Activated naive CD4-positive, alpha-beta T cell treated with anti-CD3 and anti-CD28 coated beads, Interleukin-2, amount 50 U/mL, for 72 hours (primary cell): ENCODE data around the gene TTC23. TPM values are rescaled to one million over a fixed set of nuclear protein-coding genes. Genes with fewer than 3 reads are reported as not detected.
A peak's percentile ranks its signal among the peaks of the same experiment; 100 is the strongest.

ENCODE experiments used
- ATAC-seq, 2 donors: fragments of 150-1000 bp; cut with Tn5 transposase; 2 replicates each; pipeline ENCODE4 v1.10.0; 2021; ENCODE audit warnings: mild to moderate bottlenecking in 2 of 2, moderate library complexity in 2 of 2
- DNase-seq, 2 donors: peaks; one replicate each; pipeline ENCODE4 v3.0.0; 2021 to 2022; ENCODE audit warnings: low spot score in 2 of 2
- H3K27ac Mint-ChIP-seq, 2 donors: one replicate each; pipeline ENCODE4 v1.8.0; 2022; ENCODE audit warnings: mild to moderate bottlenecking in 2 of 2, mixed read lengths in 2 of 2
- H3K36me3 Mint-ChIP-seq, 2 donors: one replicate each; pipeline ENCODE4 v1.8.0; 2022; ENCODE audit warnings: mixed read lengths in 2 of 2
- H3K9me3 Mint-ChIP-seq, 2 donors: one replicate each; pipeline ENCODE4 v1.8.0; 2022; ENCODE audit warnings: mixed read lengths in 2 of 2
- total RNA-seq, 2 donors: library from RNA; stranded (reverse); gene quantifications; one replicate each; pipeline ENCODE4 v1.2.3, GENCODE V29; 2022

TTC23 gene
- total RNA-seq, 2 donors from 2014 or later = 3.1 to 3.6 TPM

GRCh38 chr15:99125061-99125891, 124.1 kb downstream of the TTC23 start:
- H3K9me3 Mint-ChIP-seq = no peaks in the 10 kb centered on the region
- no peak for ATAC-seq
- no peaks in the 10 kb centered on the region for H3K36me3 Mint-ChIP-seq
- H3K27ac Mint-ChIP-seq = no peak overlapping the region
- DNase-seq = no peak

- ATAC-seq = no peak
- no peaks in the 10 kb centered on the region for H3K36me3 Mint-ChIP-seq
- no peaks in the 10 kb centered on the region for H3K9me3 Mint-ChIP-seq
- no peak overlapping the region for H3K27ac Mint-ChIP-seq
- DNase-seq = no peak
Measured at GRCh38 chr15:99124641-99125040, 124.7 kb downstream of the TTC23 start.

GRCh38 chr15:99123713-99124451, 125.5 kb downstream of the TTC23 start:
- ATAC-seq = no peak
- no peak overlapping the region for H3K27ac Mint-ChIP-seq
- H3K36me3 Mint-ChIP-seq = no peaks in the 10 kb centered on the region
- no peaks in the 10 kb centered on the region for H3K9me3 Mint-ChIP-seq
- DNase-seq = no peak

- Mint-ChIP-seq H3K36me3 (no peaks in the 10 kb centered on the region), H3K27ac (no peak overlapping the region), H3K9me3 (no peaks in the 10 kb centered on the region)
- DNase-seq = no peak
- no peak for ATAC-seq
Measured at GRCh38 chr15:99122831-99123712, 126.3 kb downstream of the TTC23 start.

GRCh38 chr15:99121691-99122410, 127.5 kb downstream of the TTC23 start:
- H3K27ac Mint-ChIP-seq = no peak overlapping the region
- ATAC-seq (no peak), DNase-seq (no peak)
- H3K9me3 Mint-ChIP-seq = no peaks in the 10 kb centered on the region
- H3K36me3 Mint-ChIP-seq = no peaks in the 10 kb centered on the region

- ATAC-seq (no peak), DNase-seq (peak in 1 of 2 donors; percentile 31)
- no peaks in the 10 kb centered on the region for H3K9me3 Mint-ChIP-seq
- no peak overlapping the region for H3K27ac Mint-ChIP-seq
- no peaks in the 10 kb centered on the region for H3K36me3 Mint-ChIP-seq
Measured at GRCh38 chr15:99121207-99121606, 128.2 kb downstream of the TTC23 start.

GRCh38 chr15:99120050-99120777, 129.2 kb downstream of the TTC23 start:
- peak overlapping the region in 1 of 2 donors; percentile 12 for H3K27ac Mint-ChIP-seq
- H3K36me3 Mint-ChIP-seq = no peaks in the 10 kb centered on the region
- H3K9me3 Mint-ChIP-seq = no peaks in the 10 kb centered on the region
- DNase-seq (peak in 1 of 2 donors; percentile 38), ATAC-seq (no peak)

- DNase-seq = no peak
- no peaks in the 10 kb centered on the region for H3K36me3 Mint-ChIP-seq
- H3K9me3 Mint-ChIP-seq = no peaks in the 10 kb centered on the region
- H3K27ac Mint-ChIP-seq = no peak overlapping the region
- no peak for ATAC-seq
Measured at GRCh38 chr15:99118801-99119546, 130.4 kb downstream of the TTC23 start.

- ATAC-seq = no peak
- H3K27ac Mint-ChIP-seq = no peak overlapping the region
- DNase-seq = no peak
Measured at GRCh38 chr15:99118258-99118632, 131.1 kb downstream of the TTC23 start.

GRCh38 chr15:99117563-99118257, 131.7 kb downstream of the TTC23 start:
- peak overlapping the region in 1 of 2 donors; percentile 73 for H3K27ac Mint-ChIP-seq
- ATAC-seq (no peak), DNase-seq (peak in 1 of 2 donors; percentile 25)
- H3K36me3 Mint-ChIP-seq = no peaks in the 10 kb centered on the region
- H3K9me3 Mint-ChIP-seq = no peaks in the 10 kb centered on the region

More at GRCh38 chr15:99118258-99118632, 131.1 kb downstream of the TTC23 start:
- Mint-ChIP-seq H3K9me3 (no peaks in the 10 kb centered on the region), H3K36me3 (no peaks in the 10 kb centered on the region)

- DNase-seq (peak in 1 of 2 donors; percentile 34), ATAC-seq (no peak)
- Mint-ChIP-seq H3K27ac (no peak overlapping the region), H3K9me3 (no peaks in the 10 kb centered on the region), H3K36me3 (no peaks in the 10 kb centered on the region)
Measured at GRCh38 chr15:99117111-99117510, 132.3 kb downstream of the TTC23 start.

- DNase-seq (no peak), ATAC-seq (no peak)
- no peak overlapping the region for H3K27ac Mint-ChIP-seq
- no peaks in the 10 kb centered on the region for H3K9me3 Mint-ChIP-seq
- no peaks in the 10 kb centered on the region for H3K36me3 Mint-ChIP-seq
Measured at GRCh38 chr15:99115300-99116215, 133.8 kb downstream of the TTC23 start.

- DNase-seq = peak in 1 of 2 donors; percentile 28
- no peaks in the 10 kb centered on the region for H3K36me3 Mint-ChIP-seq
Measured at GRCh38 chr15:99114511-99115299, 134.7 kb downstream of the TTC23 start.

More at GRCh38 chr15:99114511-99115299, 134.7 kb downstream of the TTC23 start:
- no peak overlapping the region for H3K27ac Mint-ChIP-seq
- ATAC-seq = no peak
- H3K9me3 Mint-ChIP-seq = no peaks in the 10 kb centered on the region
